Stimulated activated CD4-positive, alpha-beta T cell treated with anti-CD3 and anti-CD28 coated beads, Interleukin-1b, Interleukin-23, amount 100 ng/mL, for 48 hours (primary cell): ENCODE measurements around the gene IL16.

Experiments used
- DNase-seq: peaks from one replicate; pipeline ENCODE4 v3.0.0-alpha.2; 2020

Gene IL16

DNA sequence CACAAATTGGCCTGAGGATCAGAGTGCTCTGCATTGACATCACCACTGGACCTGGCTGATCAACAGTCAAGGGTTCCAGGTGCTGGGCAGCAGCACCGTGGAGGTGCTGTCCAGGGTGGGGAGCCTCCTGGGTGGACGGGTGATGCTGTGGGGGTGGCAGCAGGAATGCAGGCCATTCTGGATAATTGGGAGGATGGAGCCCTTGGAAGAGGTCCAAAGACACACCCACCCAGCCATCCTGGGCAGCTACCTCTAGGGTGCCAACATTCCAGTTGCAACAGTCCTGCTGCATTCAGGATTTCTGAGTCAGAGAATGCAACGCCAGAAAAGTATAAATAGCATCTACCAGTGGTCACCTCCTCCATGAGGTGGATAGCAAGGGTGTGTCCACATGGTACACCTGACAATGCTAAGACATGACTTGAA, 100.5 kb downstream of the IL16 start:
- DNase-seq: no peak

DNA sequence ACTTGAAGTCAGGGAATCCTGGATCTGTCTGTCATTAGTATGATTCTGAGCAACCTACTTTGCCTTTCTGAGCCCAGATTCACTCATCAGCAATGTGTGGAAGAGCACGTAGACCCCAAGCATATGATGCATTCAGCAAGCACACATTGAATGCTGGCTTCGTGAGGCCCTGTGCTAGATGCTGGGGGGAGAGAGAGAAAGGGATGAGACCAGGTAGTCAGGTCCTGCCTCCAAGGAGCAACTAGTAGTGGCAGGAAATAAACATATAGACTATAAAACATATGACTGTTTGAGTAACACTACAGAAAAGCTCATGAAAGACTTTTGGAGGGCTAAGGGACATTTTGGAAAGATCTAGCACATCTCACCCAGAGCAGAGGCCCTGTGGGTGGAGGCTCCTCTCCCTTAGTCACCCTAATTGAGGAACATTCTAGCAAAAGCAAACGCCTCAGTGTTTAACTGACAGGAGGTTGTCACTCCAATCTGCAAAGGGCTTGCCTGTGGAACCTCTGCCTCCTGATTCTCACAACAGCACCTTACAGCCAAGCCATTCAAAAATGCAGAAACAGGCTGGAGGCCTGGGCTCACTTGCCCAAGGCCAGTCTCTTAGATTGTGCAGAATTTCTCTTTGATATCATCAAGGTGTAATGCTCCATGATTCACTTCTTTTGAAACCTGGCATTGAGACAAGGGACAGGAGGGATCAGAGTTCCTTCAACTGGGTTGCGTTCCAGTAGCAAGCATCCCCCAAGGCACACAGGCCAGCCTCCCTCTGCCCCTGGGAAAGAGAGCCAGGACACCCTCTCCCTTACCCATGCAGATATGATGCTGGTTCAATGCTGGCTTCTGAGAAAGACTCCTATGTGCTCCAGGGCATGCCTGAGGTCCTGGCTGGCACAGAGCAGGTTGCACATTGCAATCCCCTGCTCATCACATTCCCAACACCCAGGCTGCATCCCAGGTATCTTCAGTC, 101.2 kb downstream of the IL16 start:
- DNase-seq: peak; percentile 45

DNA sequence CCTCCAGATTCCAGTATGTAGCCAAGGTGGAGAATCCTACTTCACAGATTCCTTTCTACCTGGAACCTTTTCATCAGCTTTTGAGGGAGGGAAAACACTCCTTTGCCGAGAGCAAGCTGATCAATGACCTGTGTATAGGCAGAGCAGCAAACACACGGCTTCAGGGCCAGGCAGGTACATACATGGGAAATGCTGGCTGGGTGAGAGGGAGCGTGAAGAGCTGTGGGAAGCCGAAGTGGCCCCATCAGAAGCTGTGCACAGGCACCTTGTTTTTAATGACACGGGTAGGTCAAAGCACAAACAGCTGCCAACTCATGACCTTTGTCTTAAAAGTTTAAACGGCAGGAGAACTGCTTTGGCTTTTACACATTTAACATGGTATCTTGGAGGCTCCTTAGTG, 101.9 kb downstream of the IL16 start:
- DNase-seq: no peak

DNA sequence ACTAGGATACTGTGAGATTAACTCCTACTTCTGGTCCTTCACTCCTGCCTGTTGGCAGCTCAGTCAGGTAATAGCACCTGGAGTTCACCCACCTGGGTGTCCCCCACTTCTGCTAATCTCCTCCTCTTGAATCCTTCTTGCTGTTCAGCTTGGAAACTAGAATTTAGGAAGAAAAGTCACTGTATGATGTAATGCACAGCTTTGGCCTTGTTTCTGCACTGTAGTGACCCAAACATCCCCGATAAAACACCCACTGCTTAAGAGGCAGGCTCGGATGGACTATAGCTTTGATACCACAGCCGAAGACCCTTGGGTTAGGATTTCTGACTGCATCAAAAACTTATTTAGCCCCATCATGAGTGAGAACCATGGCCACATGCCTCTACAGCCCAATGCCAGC, 102.5 kb downstream of the IL16 start:
- DNase-seq: no peak

DNA sequence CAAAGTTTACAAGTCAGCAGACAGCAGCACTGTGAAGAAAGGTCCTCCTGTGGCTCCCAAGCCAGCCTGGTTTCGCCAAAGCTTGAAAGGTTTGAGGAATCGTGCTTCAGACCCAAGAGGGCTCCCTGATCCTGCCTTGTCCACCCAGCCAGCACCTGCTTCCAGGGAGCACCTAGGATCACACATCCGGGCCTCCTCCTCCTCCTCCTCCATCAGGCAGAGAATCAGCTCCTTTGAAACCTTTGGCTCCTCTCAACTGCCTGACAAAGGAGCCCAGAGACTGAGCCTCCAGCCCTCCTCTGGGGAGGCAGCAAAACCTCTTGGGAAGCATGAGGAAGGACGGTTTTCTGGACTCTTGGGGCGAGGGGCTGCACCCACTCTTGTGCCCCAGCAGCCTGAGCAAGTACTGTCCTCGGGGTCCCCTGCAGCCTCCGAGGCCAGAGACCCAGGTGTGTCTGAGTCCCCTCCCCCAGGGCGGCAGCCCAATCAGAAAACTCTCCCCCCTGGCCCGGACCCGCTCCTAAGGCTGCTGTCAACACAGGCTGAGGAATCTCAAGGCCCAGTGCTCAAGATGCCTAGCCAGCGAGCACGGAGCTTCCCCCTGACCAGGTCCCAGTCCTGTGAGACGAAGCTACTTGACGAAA, 103.1 kb downstream of the IL16 start:
- no peak for DNase-seq

DNA sequence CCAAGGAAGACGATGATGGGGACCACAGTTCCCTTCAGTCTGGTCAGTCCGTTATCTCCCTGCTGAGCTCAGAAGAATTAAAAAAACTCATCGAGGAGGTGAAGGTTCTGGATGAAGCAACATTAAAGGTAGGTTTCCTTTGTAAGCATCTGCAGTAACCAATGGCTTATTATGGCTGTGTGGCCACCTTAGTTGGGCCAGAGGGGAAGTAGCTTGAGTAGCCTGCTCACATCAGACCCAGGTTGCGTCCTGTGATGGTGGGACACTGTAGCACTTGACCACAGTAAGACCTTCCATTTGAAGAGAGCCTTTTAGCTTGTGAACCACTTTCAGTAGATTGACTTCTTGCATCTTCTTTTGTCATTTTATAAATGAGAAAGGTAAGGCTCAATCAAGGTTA, 104.7 kb downstream of the IL16 start:
- DNase-seq: no peak

DNA sequence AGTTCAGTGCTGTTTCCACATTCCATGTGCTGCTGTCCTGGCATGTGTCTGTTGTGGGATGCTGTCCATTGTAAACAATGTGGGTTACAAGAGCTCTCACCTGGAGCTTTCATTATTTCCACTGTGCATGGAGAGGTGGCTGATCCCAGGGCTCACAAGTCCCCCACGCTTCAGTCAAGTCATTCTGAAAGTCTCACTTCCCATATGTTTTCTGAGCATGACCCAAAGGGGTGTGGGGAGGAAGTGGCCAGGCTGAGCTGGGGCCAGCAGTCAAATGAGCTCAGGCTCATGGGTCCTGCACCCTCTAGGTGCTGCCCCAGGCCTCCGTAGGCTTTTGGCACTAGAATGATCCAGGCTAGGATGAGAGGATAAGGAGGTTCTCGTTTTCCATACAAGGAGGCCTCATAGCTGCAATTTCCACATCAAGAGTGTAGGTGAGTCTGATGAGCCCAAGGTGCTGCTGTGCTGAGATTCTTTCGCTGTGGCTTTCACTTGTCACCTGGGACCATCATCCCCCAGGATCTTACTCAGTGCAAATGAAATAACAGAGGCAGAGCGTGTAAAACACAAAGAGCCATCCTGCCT, 105.2 kb downstream of the IL16 start:
- peak; percentile 37 for DNase-seq

DNA sequence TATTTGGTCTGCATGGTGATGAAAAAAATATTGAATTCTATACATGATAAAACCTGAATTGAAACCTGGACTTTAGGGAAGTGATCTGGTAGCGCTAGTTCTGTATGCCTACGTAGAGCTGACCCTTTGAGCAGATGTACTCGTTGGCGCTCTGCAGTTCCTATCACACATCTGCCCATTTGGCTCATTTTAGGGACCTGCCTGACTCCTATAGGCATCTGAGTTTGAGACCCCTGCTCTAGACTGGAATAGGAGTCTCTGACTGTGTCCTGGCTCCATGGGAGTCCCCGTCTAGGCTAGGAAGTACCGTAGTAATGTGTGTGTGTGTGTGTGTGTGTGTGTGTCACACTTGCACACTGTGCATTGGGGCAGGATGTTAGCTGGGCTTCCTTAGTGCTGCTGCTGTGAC, 106.0 kb downstream of the IL16 start:
- DNase-seq: no peak

DNA sequence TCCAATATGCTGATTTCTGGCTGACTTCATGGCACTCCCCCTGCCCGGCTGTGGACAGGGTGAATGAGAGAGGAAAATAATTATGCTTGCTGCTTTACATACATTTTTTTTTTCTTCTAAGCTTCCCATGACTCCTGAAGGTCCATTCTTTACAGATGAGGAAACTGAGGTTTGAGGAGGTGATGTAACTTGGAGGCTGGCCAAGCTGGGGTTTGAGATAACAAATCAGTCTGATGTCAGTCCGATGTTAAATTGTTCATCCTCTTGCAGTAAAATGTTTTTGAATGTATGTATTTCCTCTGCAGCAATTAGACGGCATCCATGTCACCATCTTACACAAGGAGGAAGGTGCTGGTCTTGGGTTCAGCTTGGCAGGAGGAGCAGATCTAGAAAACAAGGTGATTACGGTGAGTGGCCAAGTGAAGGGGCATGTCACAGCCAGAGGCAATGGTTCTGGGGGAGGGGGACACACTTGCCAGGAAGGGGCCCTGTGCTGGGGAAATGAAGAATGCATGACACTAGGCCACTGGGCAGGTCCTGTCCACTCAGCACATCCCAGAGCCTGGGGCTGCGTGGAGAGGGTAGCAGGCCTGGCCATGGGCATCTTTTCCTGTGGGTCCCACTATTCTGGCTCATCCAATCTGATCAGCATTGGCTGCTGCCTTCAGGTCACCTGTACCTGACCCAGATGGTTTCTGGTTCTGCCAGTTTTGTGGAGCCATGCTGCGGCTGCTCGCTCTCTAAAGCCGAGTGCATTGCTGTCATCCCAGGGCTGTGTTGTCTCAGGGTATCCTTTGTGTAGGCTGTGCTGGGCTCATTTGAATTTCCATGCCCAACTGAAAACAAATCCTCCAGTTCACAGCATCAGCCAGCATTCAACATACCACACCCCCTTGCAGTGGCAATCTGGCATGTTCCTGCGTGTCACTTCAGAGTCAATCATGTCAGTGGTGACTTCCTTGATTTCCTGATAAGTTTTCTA, 106.9 kb downstream of the IL16 start:
- DNase-seq: no peak

DNA sequence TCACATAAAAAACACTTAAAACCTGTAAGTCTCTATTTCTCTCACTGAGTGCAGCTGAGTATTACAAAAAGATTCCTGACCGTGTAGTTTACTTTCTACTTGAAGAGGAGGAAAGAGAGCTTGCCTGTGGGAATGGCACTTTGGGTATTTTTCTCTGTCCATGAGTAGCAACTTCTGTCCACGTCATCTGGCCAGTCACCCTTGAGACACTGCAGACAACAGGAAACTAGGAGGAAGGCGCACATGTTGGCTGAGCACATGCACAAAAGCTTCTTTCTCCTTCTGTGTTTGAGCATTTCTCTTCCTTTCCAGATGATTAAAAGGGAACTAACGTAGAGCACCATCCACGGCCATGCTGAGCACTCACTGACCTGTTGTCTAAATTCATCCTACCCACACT, 107.5 kb downstream of the IL16 start:
- DNase-seq: no peak

DNA sequence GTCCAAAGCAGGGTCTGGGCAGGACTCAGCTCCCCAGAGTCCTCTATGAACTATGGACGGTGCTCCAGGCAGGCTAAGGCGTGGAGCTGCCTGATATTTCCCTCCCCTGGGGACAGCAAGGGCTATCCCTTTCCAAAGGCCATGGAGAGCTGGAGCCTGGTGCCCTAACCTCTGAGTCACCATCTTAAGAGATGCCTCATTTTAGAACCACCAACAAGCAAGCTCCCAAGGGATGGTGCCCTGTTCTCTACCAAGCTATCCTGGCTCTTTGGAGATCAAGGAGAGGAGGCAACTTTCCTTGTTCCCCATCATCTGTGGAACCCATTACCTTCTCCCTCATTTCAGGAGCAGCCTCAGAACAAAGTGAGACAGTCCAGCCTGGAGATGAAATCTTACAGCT, 111.6 kb downstream of the IL16 start:
- no peak for DNase-seq

DNA sequence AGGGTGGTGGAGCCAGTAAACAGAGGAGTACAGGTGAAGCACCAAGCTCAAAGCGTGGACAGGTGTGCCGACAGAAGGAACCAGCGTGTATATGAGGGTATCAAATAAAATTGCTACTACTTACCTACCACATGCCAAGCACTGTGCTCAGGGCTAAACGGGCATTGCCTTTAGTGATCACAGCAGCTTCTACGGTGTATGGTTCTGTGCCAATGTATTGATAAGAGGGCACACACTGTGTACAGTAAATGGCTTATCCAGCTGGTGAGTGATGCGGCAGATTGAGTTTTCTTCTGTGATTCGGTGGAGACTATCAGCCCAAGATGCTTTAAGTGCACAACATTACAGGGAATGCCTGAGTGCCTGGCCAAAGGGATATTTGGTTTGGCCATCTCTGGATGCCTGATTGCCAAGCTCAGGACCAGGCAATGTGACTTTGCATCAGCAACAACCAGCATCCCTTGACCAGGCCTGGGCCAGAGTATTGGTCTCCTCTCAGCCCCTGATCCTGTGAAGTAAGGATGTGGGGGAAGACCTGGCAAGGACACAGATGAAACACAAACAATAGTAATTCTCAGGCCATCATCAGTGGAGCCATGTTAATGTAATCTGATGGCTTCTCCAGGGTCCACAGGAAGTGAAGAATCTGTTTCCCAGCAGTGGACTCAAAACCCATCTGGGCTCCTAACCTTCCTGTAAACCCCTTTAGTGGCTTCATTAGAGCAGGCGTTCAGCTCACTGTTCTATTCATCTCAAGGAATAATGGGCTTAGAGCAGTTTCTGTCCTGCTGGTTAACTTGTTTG, 113.2 kb downstream of the IL16 start:
- DNase-seq: no peak

DNA sequence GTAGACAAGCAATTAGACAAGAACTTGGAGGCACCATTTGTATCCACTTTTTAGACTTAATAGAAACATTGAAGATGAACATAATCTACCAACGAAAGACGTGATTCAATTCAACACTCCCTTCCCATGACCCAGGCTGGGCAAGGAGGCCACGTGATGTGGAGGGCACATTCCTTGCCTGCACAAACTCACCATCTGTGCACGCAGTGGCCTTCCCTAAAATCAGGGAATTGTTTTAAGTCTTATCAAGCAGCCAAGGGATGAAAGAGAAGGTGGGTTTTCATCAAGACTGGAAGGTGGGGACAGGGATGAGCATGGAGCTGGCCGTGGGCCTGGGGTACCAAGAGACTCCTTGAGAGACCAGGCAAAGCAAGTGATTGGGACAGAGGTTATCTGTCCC, 113.8 kb downstream of the IL16 start:
- DNase-seq: no peak

DNA sequence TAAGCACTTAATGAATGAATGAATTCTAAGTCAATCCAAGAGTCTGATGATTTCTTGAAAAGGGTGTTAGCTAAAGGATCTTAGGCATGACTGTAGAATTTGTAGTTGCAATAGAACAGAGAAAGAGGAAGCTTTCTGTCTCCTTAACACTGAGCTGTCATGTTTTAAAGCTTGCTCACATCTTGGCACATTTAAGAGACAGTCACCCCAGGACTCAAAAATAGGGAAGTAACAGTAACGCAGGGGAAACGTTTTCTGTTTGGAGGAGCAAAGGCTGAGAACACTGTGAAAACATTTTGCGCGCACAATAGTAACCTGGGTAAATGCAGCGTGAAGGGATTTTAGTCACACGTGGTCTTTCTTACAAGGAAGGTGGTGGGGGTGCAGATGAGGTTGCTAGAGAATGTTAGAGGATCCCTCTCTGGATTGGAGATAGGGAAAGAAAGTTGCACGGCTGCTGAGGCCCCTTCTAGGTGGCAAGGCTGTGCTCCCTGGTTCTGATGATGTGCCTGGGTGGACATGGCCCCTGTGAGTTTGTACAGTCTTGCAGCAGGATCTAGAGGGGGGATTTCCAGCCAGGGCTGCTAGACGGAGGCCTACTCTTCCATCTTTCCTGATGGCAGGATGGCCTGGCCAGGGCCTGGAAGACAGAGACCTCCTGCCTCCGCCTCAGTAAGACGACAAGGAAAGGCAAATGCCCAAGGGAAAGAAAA, 115.2 kb downstream of the IL16 start:
- DNase-seq: no peak

DNA sequence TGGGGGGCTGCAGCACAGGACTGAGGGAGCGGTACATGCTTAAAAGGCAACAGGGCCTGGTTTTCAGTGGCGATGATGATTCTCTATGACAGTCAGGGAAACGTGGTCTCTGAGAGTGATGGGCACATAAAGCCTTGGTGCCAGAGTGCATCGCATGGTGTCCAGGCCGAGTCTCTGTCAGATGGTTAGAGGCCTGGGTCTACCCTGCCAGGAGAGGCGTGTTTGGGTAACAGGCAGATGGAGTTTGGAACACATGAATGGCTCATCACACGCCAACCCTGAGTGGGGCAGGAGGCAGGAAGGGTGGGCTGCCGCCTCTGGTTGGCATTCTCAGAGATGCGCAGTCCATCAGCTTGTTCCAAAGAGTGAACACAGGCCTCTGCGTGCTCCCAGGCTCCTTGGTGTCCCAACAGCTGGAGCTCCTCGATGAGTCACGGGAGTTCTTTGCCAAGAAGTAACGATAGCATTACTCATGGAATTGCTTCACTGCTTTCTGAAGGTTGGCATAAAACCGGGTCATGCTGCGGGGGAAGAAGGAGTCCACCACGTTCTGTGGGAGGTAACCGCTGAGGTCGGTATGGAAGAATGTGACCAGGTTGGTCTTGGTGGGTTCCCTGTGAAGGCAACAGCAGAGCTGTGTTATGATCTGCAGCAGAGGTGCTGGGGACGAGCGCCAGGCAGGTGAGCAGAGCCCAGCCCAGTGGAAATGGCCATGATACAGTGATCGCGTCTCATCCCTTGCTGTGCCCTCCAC, 116.3 kb downstream of the IL16 start:
- DNase-seq: no peak

DNA sequence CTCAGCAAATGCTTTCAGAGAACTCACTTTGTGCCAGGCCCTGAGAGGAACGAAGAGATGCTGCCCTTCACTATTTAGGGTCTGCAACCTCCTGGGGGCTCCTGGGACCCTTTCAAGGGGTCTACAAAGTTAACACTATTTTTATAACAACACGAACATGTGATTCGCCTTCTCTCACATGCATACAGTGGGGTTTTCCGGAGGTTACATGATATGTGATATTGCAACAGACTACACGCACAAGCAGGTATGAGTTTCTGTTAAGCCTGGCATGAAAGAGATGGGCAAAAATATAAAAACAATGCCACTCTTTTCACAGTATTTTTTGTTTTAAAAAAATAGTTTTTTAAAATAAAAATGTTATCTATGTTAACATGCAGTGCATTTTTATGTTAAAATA, 117.0 kb downstream of the IL16 start:
- no peak for DNase-seq

DNA sequence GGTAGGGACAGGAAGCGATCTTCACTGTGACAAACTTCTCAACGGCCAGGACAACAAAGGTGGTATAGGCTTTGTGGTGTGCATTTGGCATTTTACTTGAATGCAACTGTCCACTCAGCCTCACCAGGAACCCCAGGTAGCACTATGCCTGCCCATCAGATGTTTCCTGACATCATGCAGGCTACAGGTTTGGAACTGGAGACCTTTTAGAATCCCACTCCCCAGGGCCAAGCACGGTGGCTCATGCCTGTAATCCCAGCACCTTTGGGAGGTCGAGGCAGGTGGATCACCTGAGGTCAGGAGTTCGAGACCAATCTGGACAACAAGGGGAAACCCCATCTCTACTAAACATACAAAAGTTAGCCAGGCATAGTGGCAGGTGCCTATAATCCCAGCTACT, 117.7 kb downstream of the IL16 start:
- DNase-seq: no peak

DNA sequence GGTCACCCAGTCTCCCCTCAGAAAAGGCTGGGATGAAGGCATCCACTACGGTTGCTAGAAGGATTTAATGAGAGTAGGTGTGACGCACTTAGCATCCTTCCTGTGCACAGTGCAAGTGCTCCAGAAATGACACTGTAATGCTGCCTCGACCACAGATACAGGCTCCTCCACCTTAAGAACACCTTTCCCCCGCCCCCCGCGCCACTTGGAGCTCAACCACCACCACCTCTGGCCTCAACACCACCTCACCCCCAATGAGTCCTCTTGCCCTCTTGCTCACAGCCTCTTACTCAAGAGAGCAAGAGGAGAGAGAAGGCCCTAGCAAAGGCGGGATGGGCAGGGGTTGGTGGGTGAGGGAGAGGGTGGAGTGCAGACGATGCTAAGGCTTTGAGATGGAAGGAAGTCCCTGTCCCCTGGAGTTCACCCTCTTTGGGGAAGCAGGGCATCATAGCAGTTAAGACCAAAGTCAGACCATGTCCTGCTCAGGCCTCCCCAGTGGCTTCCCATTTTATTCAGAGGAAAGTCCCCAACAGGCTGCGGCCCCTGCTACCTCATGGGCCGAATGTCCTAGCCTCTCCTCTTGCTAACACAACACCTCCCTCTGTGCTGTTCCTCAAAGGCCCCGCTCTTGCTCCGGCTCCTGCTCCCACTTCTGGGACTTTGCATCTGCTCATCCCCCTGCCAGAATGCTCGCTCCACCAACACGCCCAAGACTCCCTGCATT, 118.9 kb downstream of the IL16 start:
- peak; percentile 30 for DNase-seq

DNA sequence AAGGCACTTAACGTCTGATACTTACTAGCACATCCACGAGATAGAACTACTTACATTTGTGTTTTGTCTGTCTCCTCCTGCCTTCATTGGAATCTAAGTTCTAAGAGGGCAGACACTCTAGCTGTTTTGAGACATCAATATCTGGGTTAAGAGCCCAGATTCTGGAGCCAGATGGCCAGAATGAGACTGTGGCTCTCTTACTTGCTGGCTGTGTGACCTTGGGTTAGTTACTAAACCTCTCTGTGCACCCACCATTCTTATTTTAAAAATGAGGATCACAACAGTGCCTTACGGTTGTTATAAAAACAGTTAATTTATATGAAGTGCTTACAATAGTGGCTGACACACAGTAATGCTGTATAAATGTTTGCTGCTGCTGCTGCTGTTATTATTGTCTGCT, 119.6 kb downstream of the IL16 start:
- DNase-seq: no peak

DNA sequence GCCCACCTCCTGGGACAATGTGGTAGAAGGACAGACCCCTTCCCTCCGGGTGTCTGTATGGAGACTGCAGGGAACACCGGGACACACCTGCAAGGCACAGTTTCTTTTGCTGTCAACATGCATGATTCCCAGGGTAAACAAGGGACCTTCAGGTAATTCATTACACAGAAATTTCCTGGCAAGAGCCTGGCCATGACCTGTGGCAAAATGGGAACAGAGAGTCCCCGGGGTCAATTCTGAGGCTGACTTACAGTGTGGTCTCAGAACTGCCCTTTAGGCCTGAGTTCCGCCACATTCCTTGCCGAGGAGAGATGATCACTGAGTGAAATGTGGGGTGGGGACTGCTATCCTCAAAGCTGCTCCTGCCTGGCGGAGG, 121.0 kb downstream of the IL16 start:
- no peak for DNase-seq
